Thymus (tissue), 14 donors: ENCODE data around the gene FAM186B. TPM values are rescaled to one million over a fixed set of nuclear protein-coding genes. Genes with fewer than 3 reads are reported as not detected.
"Not testable (repeated sequence)": the region's sequence is repeated elsewhere in the genome, so short reads cannot be mapped to it uniquely, and the experiment has no call there.

Experiments
- DNase-seq, 9 donors: peaks; one replicate each; pipeline ENCODE4 v3.0.0-alpha.2; 2013; ENCODE audit warnings: low spot score in 9 of 9, low read depth in 6 of 9, missing footprints in 1 of 9
- H3K27ac ChIP-seq, 2 donors: one replicate each; pipeline ENCODE4 v1.5.1; 2013; ENCODE audit warnings: control low read depth in 1 of 2, low read depth in 1 of 2, low read length in 1 of 2, mild to moderate bottlenecking in 1 of 2, moderate library complexity in 1 of 2
- H3K27me3 ChIP-seq, 2 donors: one replicate each; pipeline ENCODE4 v1.5.1; 2013; ENCODE audit warnings: low read length in 1 of 2; ENCODE audit not compliant: control insufficient read depth in 2 of 2, insufficient read depth in 1 of 2
- H3K36me3 ChIP-seq, 2 donors: one replicate each; pipeline ENCODE4 v1.5.1; 2013; ENCODE audit warnings: low read length in 1 of 2, mild to moderate bottlenecking in 1 of 2, moderate library complexity in 1 of 2; ENCODE audit not compliant: control insufficient read depth in 2 of 2, insufficient read depth in 2 of 2
- H3K4me1 ChIP-seq, 2 donors: one replicate each; pipeline ENCODE4 v1.5.1; 2013; ENCODE audit warnings: low read length in 2 of 2; ENCODE audit not compliant: control insufficient read depth in 2 of 2, insufficient read depth in 2 of 2
- H3K4me3 ChIP-seq, 2 donors: one replicate each; pipeline ENCODE4 v1.5.1; 2013; ENCODE audit warnings: low read length in 2 of 2, control low read depth in 1 of 2, mild to moderate bottlenecking in 1 of 2
- H3K9me3 ChIP-seq, 2 donors: one replicate each; pipeline ENCODE4 v1.5.1; 2013; ENCODE audit warnings: low read length in 1 of 2, mild to moderate bottlenecking in 1 of 2; ENCODE audit not compliant: control insufficient read depth in 2 of 2, insufficient read depth in 1 of 2
- WGBS: extraction: QIAGEN DNeasy Blood & Tissue Kit; methylation state at CpG from one replicate; pipeline ENCODE4 v1.1.7; 2013; 5-methylcytosine and 5-hydroxymethylcytosine counted together
- long read RNA-seq, 10 donors: transcript quantifications; one replicate each; lab custom pipeline, GENCODE V29; 2026
- polyA plus RNA-seq: library from polyadenylated mRNA; stranded (reverse); fragments of 200-250 nt; gene quantifications from one replicate; pipeline ENCODE4 v1.2.3, GENCODE V29; 2013
- total RNA-seq: library from RNA; stranded (reverse); fragments of 120-200 nt; gene quantifications from one replicate; pipeline ENCODE4 v1.2.4, GENCODE V29; 2013
- donor health status: healthy.

The FAM186B gene
- total RNA-seq: 0.09 TPM
- polyA plus RNA-seq: 0.09 TPM
- long read RNA-seq, donor 1: 0 reads
- long read RNA-seq, donor 2: 0 reads
- long read RNA-seq, donor 3: 0 reads
- long read RNA-seq, donor 4: 0 reads
- long read RNA-seq, donor 5: 0 reads
- long read RNA-seq, donor 6: 0 reads
- long read RNA-seq, donor 7: 0 reads
- long read RNA-seq, donor 8: 0 reads
- long read RNA-seq, donor 9: 0 reads
- long read RNA-seq, donor 10: 0 reads

DNA sequence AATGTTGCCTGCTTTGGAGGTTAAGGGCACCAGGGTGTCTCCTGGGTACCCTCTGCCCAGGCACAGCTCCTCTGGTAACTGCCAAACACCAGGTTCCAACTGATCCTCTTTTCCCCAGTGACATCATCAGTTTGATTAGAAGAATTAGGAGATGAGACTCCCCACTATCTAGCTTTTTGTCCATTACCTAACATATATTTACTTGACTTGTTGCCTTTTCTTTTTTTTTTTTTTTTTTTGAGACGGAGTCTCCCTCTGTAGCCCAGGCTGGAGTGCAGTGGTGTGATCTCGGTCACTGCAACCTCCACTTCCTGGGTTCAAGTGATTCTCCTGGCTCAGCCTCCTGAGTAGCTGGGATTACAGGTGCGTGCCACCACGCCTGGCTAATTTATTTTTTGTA, at the start of gene FAM186B:
FAM186B (minus strand) TSS at position 101 of the 400 bp plus-strand sequence. CDS start 162 bp downstream, outside the sequence.
- not testable (repeated sequence) for H3K4me1 ChIP-seq, H3K27ac ChIP-seq, H3K27me3 ChIP-seq, H3K9me3 ChIP-seq, H3K4me3 ChIP-seq, DNase-seq, H3K36me3 ChIP-seq
- WGBS: 92% methylated on average over 4 of the region's 4 CpGs

DNA sequence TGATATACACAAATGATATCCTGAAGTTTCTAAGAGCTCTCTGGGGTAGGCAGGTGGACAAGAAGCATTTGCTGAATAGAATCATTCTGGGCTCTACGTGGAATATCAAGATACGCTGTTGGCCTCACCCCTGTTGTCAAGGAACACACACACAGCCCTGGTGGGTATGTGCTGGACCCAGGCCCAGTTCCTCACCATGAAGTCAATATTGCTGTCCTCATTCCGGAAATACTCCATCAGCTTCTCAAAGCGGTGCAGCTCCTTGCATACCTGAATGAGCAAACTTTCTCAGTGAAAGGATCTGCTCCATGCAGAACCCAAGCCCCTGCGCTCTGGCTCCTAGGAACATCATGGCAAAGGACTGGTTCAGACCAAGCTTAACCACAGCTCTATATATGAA, 49.3 kb upstream of the FAM186B start:
- Histone ChIP-seq H3K4me3 (no peak overlapping the region), H3K36me3 (peaks cover 42 to 79% of the 10 kb centered on the region in 2 donors), H3K4me1 (peaks cover 0 to 17% of the 10 kb centered on the region in 2 donors), H3K27ac (no peak overlapping the region), H3K27me3 (no peaks in the 10 kb centered on the region), H3K9me3 (no peaks in the 10 kb centered on the region)
- 95% methylated on average over 5 of the region's 5 CpGs for WGBS
- DNase-seq: no peak

DNA sequence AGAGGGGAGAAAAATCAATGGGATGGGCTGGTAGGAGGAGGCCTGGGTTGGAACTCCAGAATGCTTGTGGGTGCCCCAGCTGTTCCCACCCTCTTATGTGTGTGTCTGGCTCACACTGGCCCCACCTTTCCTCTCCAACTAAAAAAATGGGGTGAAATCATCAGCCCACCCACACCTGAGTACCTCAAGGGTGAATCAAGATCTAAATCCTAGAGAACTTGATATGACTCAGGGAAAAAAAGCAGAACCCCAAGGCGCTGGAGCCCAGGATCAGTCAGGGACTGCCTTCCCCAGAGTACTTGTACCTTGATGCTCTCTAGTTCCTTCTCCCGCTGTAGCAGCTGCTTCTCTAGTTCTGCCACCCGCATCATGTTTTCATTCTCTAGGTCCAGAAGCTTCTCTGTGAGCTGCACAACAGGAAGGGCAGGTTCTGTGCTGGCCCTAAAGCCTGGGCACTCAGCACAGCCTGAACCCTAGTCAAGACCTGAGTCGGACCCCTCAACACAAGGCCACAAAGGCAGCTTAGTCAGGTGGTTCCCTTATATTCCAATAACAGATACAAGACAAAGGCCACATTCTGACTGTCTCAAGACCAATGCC, 47.6 kb upstream of the FAM186B start:
- Histone ChIP-seq H3K36me3 (peaks cover 55 to 84% of the 10 kb centered on the region in 2 donors), H3K9me3 (no peaks in the 10 kb centered on the region), H3K4me3 (no peak overlapping the region), H3K4me1 (peaks cover 0 to 17% of the 10 kb centered on the region in 2 donors), H3K27me3 (no peaks in the 10 kb centered on the region), H3K27ac (no peak overlapping the region)
- DNase-seq: no peak
- 97% methylated on average over 4 of the region's 4 CpGs for WGBS

DNA sequence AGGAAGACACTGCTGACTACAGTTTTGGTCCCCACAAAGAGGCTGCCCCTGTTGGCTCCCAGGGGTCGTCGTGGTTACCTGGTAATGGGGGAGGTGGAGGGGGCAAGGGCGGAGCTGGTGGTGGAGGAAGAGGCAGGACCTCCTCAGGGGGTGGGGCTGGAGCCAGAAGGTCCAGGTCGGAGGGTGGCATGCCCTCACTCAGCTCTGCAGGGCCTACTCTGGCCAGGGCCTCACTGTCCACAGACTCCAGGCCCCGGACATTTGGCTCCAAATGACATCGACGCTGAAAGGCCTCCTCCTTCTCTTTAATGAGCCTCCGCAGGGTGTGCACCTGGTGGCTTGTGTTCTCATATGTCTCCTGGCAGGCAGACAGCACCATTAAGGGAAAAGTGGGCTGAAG, 46.4 kb upstream of the FAM186B start:
- no peak for DNase-seq
- no peaks in the 10 kb centered on the region for H3K27me3 ChIP-seq
- H3K4me1 ChIP-seq: peaks cover 0 to 22% of the 10 kb centered on the region in 2 donors
- no peak overlapping the region for H3K4me3 ChIP-seq
- H3K27ac ChIP-seq: no peak overlapping the region
- peaks cover 60 to 83% of the 10 kb centered on the region in 2 donors for H3K36me3 ChIP-seq
- WGBS: 83% methylated on average over 8 of the region's 8 CpGs
- no peaks in the 10 kb centered on the region for H3K9me3 ChIP-seq

- Histone ChIP-seq H3K36me3 (peaks cover 67 to 91% of the 10 kb centered on the region in 2 donors), H3K4me3 (no peak overlapping the region), H3K27ac (no peak overlapping the region), H3K9me3 (no peaks in the 10 kb centered on the region), H3K4me1 (peaks cover 2 to 23% of the 10 kb centered on the region in 2 donors), H3K27me3 (no peaks in the 10 kb centered on the region)
- WGBS: 93% methylated on average over 5 of the region's 5 CpGs
- DNase-seq: no peak
Measured at GRCh38 chr12:49649892-49650291, 44.5 kb upstream of the FAM186B start.

- H3K4me1 ChIP-seq: peaks cover 6 to 27% of the 10 kb centered on the region in 2 donors
- peaks cover 63 to 89% of the 10 kb centered on the region in 2 donors for H3K36me3 ChIP-seq
Measured at GRCh38 chr12:49649445-49649844, 44.0 kb upstream of the FAM186B start.

DNA sequence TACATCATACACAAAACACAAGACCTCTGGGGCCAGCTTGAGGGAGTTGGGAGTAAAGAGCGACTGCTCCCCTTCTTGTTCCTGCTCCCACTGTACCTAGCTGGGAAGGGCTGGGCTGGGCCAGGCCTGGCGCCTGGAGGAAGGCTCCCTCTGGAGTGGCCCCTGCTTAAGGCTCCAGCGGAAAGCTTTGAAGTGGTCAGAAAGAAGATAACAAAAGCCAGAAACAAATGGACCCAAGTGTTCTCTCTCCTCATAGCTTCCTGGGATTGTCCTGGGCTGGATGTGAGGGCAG, 43.2 kb upstream of the FAM186B start:
- H3K4me3 ChIP-seq: no peak overlapping the region
- H3K9me3 ChIP-seq: no peaks in the 10 kb centered on the region
- no peak overlapping the region for H3K27ac ChIP-seq
- H3K27me3 ChIP-seq: no peaks in the 10 kb centered on the region
- peaks cover 56 to 87% of the 10 kb centered on the region in 2 donors for H3K36me3 ChIP-seq
- WGBS: 97% methylated on average over 3 of the region's 3 CpGs
- peaks cover 8 to 31% of the 10 kb centered on the region in 2 donors for H3K4me1 ChIP-seq
- DNase-seq: no peak

More at GRCh38 chr12:49649445-49649844, 44.0 kb upstream of the FAM186B start:
- Histone ChIP-seq H3K27me3 (no peaks in the 10 kb centered on the region), H3K27ac (no peak overlapping the region), H3K4me3 (no peak overlapping the region), H3K9me3 (no peaks in the 10 kb centered on the region)
- DNase-seq: no peak
- 97% methylated on average over 11 of the region's 11 CpGs for WGBS

DNA sequence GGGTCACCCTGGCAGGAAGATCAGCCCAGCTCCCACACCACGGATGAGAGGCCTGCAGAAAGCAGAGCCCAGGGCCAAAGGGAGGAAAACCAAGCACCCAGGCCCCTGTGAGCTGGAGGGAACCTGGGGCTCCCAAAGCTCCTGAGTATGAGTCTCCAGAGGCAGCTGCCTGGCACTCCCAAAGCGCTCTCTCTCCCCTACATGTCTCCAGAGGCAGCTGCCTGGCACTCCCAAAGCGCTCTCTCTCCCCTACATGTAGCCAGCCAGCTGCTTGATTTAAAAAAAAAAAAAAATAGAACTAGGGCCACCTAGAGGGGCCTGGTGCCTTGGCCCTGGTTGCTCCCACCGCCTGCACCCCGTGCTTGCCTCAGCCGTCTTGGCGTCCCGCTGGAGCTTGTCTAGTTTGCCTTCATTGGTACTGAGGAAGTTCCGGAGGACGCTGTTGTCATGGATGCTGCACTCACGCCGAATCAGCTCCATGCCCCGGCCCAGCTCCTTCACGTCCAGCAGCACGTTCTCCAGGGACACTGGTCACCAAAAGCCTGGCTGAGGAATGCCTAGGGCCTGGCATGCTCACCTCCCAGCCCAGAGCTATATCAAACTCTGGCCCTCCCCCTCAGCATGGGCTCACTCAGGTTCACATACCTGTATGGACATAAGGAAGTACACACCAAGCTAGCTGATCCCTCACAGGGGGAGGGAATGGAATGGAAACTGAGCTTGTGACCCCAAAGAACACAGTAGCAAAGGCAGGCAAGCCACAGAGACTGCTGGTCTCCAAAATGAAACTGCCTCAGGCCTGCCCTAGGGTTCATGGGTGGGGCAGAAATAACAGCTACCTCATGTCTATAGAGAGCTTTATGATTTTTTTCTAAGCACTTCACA, 42.6 kb upstream of the FAM186B start:
- DNase-seq: no peak
- Histone ChIP-seq H3K4me1 (peaks cover 8 to 31% of the 10 kb centered on the region in 2 donors), H3K36me3 (peaks cover 54 to 84% of the 10 kb centered on the region in 2 donors), H3K27me3 (no peaks in the 10 kb centered on the region), H3K4me3 (no peak overlapping the region), H3K9me3 (no peaks in the 10 kb centered on the region), H3K27ac (no peak overlapping the region)
- 92% methylated on average over 15 of the region's 15 CpGs for WGBS
